GM19455 (cell line): ENCODE data around the gene RIMBP2.

Experiments used
- ATAC-seq: cut with Tn5 transposase; IDR thresholded peaks from one replicate; pipeline ENCODE4 v1.9.1; 2021; ENCODE audit not compliant: unreplicated experiment

The RIMBP2 gene

GRCh38 chr12:130429656-130430505 is 286.2 kb downstream of the RIMBP2 start:
- no peak for ATAC-seq

- no peak for ATAC-seq
Measured at GRCh38 chr12:130428116-130428515, 288.0 kb downstream of the RIMBP2 start.

- ATAC-seq, result no peak
Measured at GRCh38 chr12:130427381-130427887, 288.7 kb downstream of the RIMBP2 start.

- no peak for ATAC-seq
Measured at GRCh38 chr12:130425698-130426245, 290.3 kb downstream of the RIMBP2 start.

GRCh38 chr12:130424858-130425697 is 291.0 kb downstream of the RIMBP2 start:
- ATAC-seq, result no peak

GRCh38 chr12:130423991-130424857 is 291.9 kb downstream of the RIMBP2 start:
- ATAC-seq, result no peak

GRCh38 chr12:130423136-130423535 is 293.0 kb downstream of the RIMBP2 start:
- no peak for ATAC-seq

GRCh38 chr12:130422676-130423075 is 293.4 kb downstream of the RIMBP2 start:
- ATAC-seq, result no peak

- no peak for ATAC-seq
Measured at GRCh38 chr12:130421896-130422295, 294.2 kb downstream of the RIMBP2 start.

GRCh38 chr12:130420071-130420470 is 296.0 kb downstream of the RIMBP2 start:
- no peak for ATAC-seq

GRCh38 chr12:130419116-130419515 is 297.0 kb downstream of the RIMBP2 start:
- no peak for ATAC-seq

- ATAC-seq, result no peak
Measured at GRCh38 chr12:130418251-130418650, 297.8 kb downstream of the RIMBP2 start.

- no peak for ATAC-seq
Measured at GRCh38 chr12:130414381-130414780, 301.7 kb downstream of the RIMBP2 start.

GRCh38 chr12:130413909-130414308 is 302.2 kb downstream of the RIMBP2 start:
- no peak for ATAC-seq

- ATAC-seq, result no peak
Measured at GRCh38 chr12:130412384-130412783, 303.7 kb downstream of the RIMBP2 start.

GRCh38 chr12:130405332-130405731 is 310.8 kb downstream of the RIMBP2 start:
- no peak for ATAC-seq

- no peak for ATAC-seq
Measured at GRCh38 chr12:130401703-130402102, 314.4 kb downstream of the RIMBP2 start.

- no peak for ATAC-seq
Measured at GRCh38 chr12:130398100-130398848, 317.8 kb downstream of the RIMBP2 start.

GRCh38 chr12:130396667-130397066 is 319.4 kb downstream of the RIMBP2 start:
- no peak for ATAC-seq

GRCh38 chr12:130394906-130395305 is 321.2 kb downstream of the RIMBP2 start:
- ATAC-seq, result no peak
